Stimulated activated CD8-positive, alpha-beta memory T cell treated with anti-CD3 and anti-CD28 coated beads, Interleukin-4, amount 100 ng/mL, for 4 hours (primary cell): ENCODE data around the gene ASB2.

Experiments
- DNase-seq, 2 donors: peaks; one replicate each; pipeline ENCODE4 v3.0.0-alpha.2; 2020; ENCODE audit warnings: low read depth in 2 of 2, low spot score in 1 of 2

Gene ASB2

GRCh38 chr14:94001016-94001415, 24.6 kb upstream of the ASB2 start:
- no peak for DNase-seq

- DNase-seq = no peak
Measured at GRCh38 chr14:94000267-94000666, 23.9 kb upstream of the ASB2 start.

DNA sequence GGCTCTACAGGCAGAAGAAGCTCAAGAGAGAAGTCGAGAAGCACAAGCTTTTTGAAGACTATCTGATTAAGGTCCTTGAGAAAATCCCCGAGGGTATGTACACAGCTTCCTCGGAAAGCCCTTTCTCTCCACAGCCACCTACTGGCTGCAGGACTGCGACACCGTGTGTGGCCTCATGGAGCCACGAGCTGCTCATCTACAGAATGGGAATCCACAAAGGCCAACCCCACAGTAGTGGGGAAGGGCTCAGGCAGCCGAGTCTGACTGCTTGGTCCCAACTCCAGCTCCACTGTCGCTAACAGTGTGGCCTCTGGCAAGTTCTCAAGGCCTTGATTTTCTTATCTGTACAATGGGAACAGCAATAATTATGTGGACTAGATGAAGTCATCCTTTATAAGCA, 23.2 kb upstream of the ASB2 start:
- DNase-seq = no peak

GRCh38 chr14:93998871-93999403, 22.6 kb upstream of the ASB2 start:
- no peak for DNase-seq

GRCh38 chr14:93997916-93998870, 21.8 kb upstream of the ASB2 start:
- DNase-seq = no peak

GRCh38 chr14:93997082-93997481, 20.7 kb upstream of the ASB2 start, which contains the start of gene CCDC197:
Gene CCDC197, plus strand, starts transcription at chr14:93997301. Its CDS starts 831 bp downstream, at chr14:93998132.
- no peak for DNase-seq

GRCh38 chr14:93996130-93996695, 19.8 kb upstream of the ASB2 start:
- no peak for DNase-seq

GRCh38 chr14:93994919-93995682, 18.7 kb upstream of the ASB2 start:
- DNase-seq = peak in 1 of 2 donors; percentile 57

GRCh38 chr14:93993382-93993781, 17.0 kb upstream of the ASB2 start:
- DNase-seq = no peak

GRCh38 chr14:93991649-93992048, 15.3 kb upstream of the ASB2 start:
- DNase-seq = no peak

- DNase-seq = no peak
Measured at GRCh38 chr14:93991212-93991611, 14.8 kb upstream of the ASB2 start.

DNA sequence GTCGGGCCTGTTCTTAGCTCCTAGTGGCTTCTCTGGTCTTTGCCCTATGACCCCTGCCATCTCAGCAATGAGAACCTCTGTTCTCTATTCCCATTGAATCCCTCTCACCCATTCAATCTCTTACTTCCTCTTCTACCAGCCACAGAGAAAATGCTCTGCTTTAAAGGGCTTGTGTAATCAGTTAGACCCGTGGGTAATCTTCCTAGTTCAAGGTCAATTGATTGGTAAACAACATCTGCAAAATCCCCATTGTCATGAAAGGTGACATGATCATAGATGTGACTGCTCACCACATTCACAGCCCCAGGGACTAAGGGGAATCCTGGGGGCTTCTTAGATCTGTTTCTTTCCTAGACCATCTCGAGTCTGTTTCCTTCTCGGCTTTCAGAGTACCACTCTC, 13.6 kb upstream of the ASB2 start:
- DNase-seq = no peak

DNA sequence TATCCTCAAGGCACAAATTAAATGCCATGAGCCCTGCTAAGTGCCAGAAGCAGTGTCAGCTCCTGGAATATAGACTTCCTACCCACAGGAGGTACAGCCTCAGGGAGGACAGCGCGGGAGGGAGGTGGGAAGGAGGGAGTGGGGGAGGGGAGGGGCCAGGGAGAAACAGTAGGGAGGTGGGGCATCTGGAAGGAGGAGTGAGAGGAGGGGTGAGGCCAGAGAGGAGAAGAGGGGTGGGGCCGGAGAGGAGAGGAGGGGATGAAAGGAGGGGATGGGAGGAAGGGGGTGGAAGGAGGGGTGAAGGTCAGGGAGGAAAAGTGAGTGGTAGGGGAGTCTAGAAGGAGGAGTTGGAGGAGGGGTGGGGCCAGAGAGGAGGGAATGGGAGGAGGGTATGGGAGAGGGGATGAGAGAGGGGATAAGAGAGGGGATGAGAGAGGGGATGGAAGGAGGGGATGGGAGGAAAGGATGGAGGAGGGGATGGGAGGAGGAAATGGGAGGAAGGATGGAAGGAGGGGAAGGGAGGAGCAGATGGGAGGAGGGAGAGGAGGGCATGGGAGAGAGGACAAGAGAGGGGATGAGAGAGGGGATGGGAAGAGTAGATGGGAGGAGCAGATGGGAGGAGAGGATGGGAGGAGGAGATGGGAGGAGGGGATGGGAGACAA, 11.6 kb upstream of the ASB2 start:
- no peak for DNase-seq

DNA sequence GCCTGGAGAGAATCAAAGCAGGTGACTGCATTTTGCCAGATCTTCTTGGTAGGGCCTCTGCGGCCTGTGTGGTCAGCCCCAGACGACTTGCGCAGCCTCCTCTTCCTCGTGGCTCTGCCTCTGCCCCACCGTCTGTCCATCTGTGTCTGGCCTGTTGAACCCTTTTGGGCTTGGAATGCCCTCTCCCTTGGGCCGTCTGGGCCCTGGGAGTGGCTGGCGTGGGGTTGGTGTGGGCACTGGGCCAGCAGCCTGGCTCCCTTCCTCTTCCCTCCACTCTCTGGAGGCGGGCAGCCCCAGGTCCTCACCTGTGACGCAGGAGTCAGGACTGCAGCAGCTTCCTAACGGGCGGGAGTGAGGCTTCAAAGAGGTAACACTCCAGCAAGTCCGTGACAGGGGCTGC, 11.0 kb upstream of the ASB2 start:
- DNase-seq = no peak

DNA sequence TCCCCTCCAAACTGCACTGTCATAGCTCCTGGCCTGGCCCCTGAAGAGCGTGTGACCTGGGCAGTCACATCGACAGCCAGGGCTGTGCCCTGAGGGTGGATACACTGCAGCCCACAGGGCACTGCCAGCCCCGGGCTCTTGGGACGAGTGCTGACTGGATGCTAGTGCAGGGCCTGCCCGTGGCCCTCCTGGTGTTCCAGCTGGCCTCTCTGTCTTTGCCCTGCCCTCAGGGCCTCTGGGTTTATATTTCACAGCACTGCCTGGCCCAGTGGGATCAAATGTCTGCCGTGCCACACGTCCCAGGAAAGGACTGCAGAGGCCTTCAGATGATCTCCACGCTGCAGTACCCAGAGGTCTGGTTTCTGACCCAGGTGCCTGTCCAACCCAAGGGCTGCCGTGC, 10.6 kb upstream of the ASB2 start:
- DNase-seq = no peak

GRCh38 chr14:93984987-93985410, 8.6 kb upstream of the ASB2 start:
- no peak for DNase-seq

GRCh38 chr14:93984070-93984469, 7.7 kb upstream of the ASB2 start:
- DNase-seq = no peak

- DNase-seq = no peak
Measured at GRCh38 chr14:93982230-93983007, 6.0 kb upstream of the ASB2 start.

DNA sequence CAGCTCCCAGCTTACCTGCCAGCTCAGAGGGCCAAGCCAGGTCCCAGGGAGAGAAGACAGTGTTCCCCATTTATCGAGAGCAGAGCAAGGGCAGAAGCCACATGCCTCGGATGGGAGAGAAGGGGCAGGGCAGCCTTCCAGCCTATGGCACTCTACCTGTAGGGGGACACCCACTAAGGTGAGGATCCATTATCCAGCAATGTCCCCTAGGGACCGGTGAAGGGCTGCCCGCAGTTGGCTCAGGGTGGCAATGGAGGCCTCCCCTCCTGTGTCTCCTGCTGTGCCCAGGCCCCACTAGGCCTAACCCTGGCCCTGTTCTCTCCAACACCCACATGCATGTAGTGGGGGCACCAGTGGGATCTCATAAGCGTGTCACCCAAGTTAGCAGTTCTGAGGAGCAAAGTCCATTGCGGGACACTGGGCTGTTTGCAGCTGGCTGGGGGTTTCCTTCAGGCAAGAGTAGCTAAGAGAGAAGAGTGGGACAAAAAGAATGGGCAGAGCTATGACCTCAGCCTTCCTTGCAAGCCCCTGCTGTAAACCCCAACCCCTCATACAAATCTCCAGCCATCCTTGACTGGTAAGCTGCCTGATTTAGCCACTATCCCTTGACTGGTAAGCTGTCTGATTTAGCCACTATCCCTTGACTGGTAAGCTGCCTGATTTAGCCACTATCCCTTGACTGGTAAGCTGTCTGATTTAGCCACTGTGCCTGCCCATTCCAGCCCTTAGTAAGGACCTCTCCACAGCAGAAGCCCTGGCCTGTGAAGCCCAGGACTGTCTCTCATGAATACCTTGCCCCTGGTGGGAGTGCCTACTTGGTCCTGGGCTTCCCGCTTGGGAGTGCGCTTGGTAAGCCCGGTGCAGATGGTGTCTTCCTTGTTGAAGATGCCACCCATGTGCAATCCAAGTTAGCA, 5.2 kb upstream of the ASB2 start:
- DNase-seq = no peak
